H9 (cell line): ENCODE measurements around the gene MUC15. TPM values are rescaled to one million over a fixed set of nuclear protein-coding genes. Genes with fewer than 3 reads are reported as not detected.

Experiments used
- DNase-seq: peaks from one replicate; pipeline ENCODE4 v3.0.0-alpha.2; 2017
- H2AFZ ChIP-seq: one replicate; pipeline ENCODE4 v1.6.1; 2013; ENCODE audit warnings: mild to moderate bottlenecking, low read length, control low read depth, moderate library complexity
- H2AK5ac ChIP-seq: 2 replicates; pipeline ENCODE4 v1.6.1; 2013; ENCODE audit warnings: low read length, control low read depth, mixed read lengths; ENCODE audit not compliant: insufficient read length
- H2BK120ac ChIP-seq: one replicate; pipeline ENCODE4 v1.6.1; 2013; ENCODE audit warnings: low read depth, mild to moderate bottlenecking, low read length, control low read depth, inconsistent platforms; ENCODE audit not compliant: poor library complexity, severe bottlenecking
- H2BK12ac ChIP-seq: 2 replicates; pipeline ENCODE4 v1.6.1; 2013; ENCODE audit warnings: low read length, control low read depth, mixed read lengths, low read depth; ENCODE audit not compliant: insufficient read length
- H2BK15ac ChIP-seq: 2 replicates; pipeline ENCODE4 v1.6.1; 2013; ENCODE audit warnings: low read depth, low read length, control low read depth
- H2BK20ac ChIP-seq: one replicate; pipeline ENCODE4 v1.6.1; 2013; ENCODE audit warnings: low read depth, mild to moderate bottlenecking, low read length, control low read depth, inconsistent platforms; ENCODE audit not compliant: poor library complexity, severe bottlenecking
- H2BK5ac ChIP-seq: 2 replicates; pipeline ENCODE4 v1.6.1; 2013; ENCODE audit warnings: low read length, control low read depth, mixed read lengths; ENCODE audit not compliant: insufficient read length
- H3K14ac ChIP-seq: 2 replicates; pipeline ENCODE4 v1.6.1; 2013; ENCODE audit warnings: low read length, control low read depth; ENCODE audit not compliant: insufficient read depth
- H3K18ac ChIP-seq: 2 replicates; pipeline ENCODE4 v1.6.1; 2013; ENCODE audit warnings: low read depth, mild to moderate bottlenecking, mixed read lengths, low read length, control low read depth; ENCODE audit not compliant: insufficient read length
- H3K23ac ChIP-seq: 2 replicates; pipeline ENCODE4 v1.6.1; 2013; ENCODE audit warnings: low read length, control low read depth, mixed read lengths, low read depth; ENCODE audit not compliant: insufficient read length
- H3K23me2 ChIP-seq: 2 replicates; pipeline ENCODE4 v1.6.1; 2013; ENCODE audit warnings: low read depth, mild to moderate bottlenecking, mixed read lengths, low read length, control low read depth; ENCODE audit not compliant: insufficient read length, poor library complexity, severe bottlenecking
- H3K27ac ChIP-seq: 2 replicates; pipeline ENCODE4 v1.5.1; 2013; ENCODE audit warnings: low read length, control low read depth, mixed read lengths, low read depth; ENCODE audit not compliant: insufficient read length
- H3K27me3 ChIP-seq: 2 replicates; pipeline ENCODE4 v1.6.1; 2013; ENCODE audit warnings: low read length, control low read depth, inconsistent platforms; ENCODE audit not compliant: insufficient read depth
- H3K4ac ChIP-seq: 2 replicates; pipeline ENCODE4 v1.6.1; 2013; ENCODE audit warnings: low read depth, mild to moderate bottlenecking, control low read depth, inconsistent platforms, low read length, moderate library complexity
- H3K4me1 ChIP-seq: 2 replicates; pipeline ENCODE4 v1.6.1; 2013; ENCODE audit warnings: low read length, control low read depth, inconsistent platforms; ENCODE audit not compliant: insufficient read depth
- H3K4me2 ChIP-seq: 2 replicates; pipeline ENCODE4 v1.6.1; 2013; ENCODE audit warnings: low read length, control low read depth, mixed read lengths; ENCODE audit not compliant: insufficient read length, insufficient read depth
- H3K56ac ChIP-seq: 2 replicates; pipeline ENCODE4 v1.6.1; 2013; ENCODE audit warnings: low read depth, mild to moderate bottlenecking, mixed read lengths, low read length, control low read depth; ENCODE audit not compliant: insufficient read length
- H3K79me1 ChIP-seq: 2 replicates; pipeline ENCODE4 v1.6.1; 2013; ENCODE audit warnings: low read depth, mild to moderate bottlenecking, moderate library complexity, low read length, control low read depth, inconsistent platforms; ENCODE audit not compliant: insufficient read depth, poor library complexity, severe bottlenecking
- H3K79me2 ChIP-seq: 2 replicates; pipeline ENCODE4 v1.6.1; 2013; ENCODE audit warnings: low read length, control low read depth, inconsistent platforms; ENCODE audit not compliant: insufficient read depth
- H3K9ac ChIP-seq: 2 replicates; pipeline ENCODE4 v1.6.1; 2013; ENCODE audit warnings: low read length, control low read depth, mixed read lengths; ENCODE audit not compliant: insufficient read length; ENCODE audit errors: extremely low read depth
- H3K9me3 ChIP-seq: one replicate; pipeline ENCODE4 v1.6.1; 2013; ENCODE audit warnings: low read depth, low read length, inconsistent platforms; ENCODE audit not compliant: control insufficient read depth
- H3T11ph ChIP-seq: one replicate; pipeline ENCODE4 v1.6.1; 2013; ENCODE audit warnings: mild to moderate bottlenecking, low read length, control low read depth, inconsistent platforms
- H4K20me1 ChIP-seq: one replicate; pipeline ENCODE4 v1.6.1; 2013; ENCODE audit not compliant: control insufficient read depth, insufficient read length, insufficient read depth
- H4K5ac ChIP-seq: 2 replicates; pipeline ENCODE4 v1.6.1; 2013; ENCODE audit warnings: low read depth, mild to moderate bottlenecking, mixed read lengths, low read length, control low read depth; ENCODE audit not compliant: insufficient read length
- H4K8ac ChIP-seq: replicated peaks from 2 replicates; pipeline ENCODE4 v1.6.1; 2013; ENCODE audit warnings: low read length, control low read depth, mixed read lengths, low read depth; ENCODE audit not compliant: insufficient read length
- H4K91ac ChIP-seq: 2 replicates; pipeline ENCODE4 v1.6.1; 2013; ENCODE audit warnings: low read depth, mild to moderate bottlenecking, moderate library complexity, mixed read lengths, low read length, control low read depth; ENCODE audit not compliant: insufficient read length
- H3K27ac Mint-ChIP-seq, 3 experiments: 2 replicates in 2 of 3; 3 replicates in 1 of 3; pipeline ENCODE4 v1.8.0; 2020 to 2021; ENCODE audit warnings: mixed read lengths in 3 of 3, mild to moderate bottlenecking in 1 of 3, moderate library complexity in 1 of 3
- H3K27me3 Mint-ChIP-seq: 2 replicates; pipeline ENCODE4 v1.8.0; 2021; ENCODE audit warnings: low read depth, mild to moderate bottlenecking, moderate library complexity, mixed read lengths
- H3K36me3 Mint-ChIP-seq, 3 experiments: 2 replicates in 2 of 3; 3 replicates in 1 of 3; pipeline ENCODE4 v1.8.0; 2020 to 2021; ENCODE audit warnings: low read depth in 3 of 3, mixed read lengths in 3 of 3; ENCODE audit not compliant: insufficient read depth in 1 of 3
- H3K4me1 Mint-ChIP-seq, 2 experiments: 2 replicates each; pipeline ENCODE4 v1.8.0; 2020; ENCODE audit warnings: mixed read lengths in 2 of 2
- H3K4me3 Mint-ChIP-seq, 2 experiments: 2 replicates in 1 of 2; 3 replicates in 1 of 2; pipeline ENCODE4 v1.8.0; 2020 to 2021; ENCODE audit warnings: mild to moderate bottlenecking in 2 of 2, mixed read lengths in 2 of 2, moderate library complexity in 1 of 2
- H3K9me3 Mint-ChIP-seq, 2 experiments: 2 replicates in 1 of 2; 3 replicates in 1 of 2; pipeline ENCODE4 v1.8.0; 2020; ENCODE audit warnings: mild to moderate bottlenecking in 2 of 2, mixed read lengths in 2 of 2, moderate library complexity in 1 of 2
- CTCF ChIP-seq: fragments of 200-600 bp; sonication (generic); conservative IDR thresholded peaks from 3 replicates; pipeline ENCODE4 v1.8.0; 2021; ENCODE audit warnings: antibody characterized with exemption, mild to moderate bottlenecking
- total RNA-seq: library from RNA; stranded (reverse); gene quantifications from 2 replicates; pipeline ENCODE4 v1.2.1, GENCODE V29; 2021

MUC15 gene
- total RNA-seq, 1 experiment from 2014 or later, result not detected

DNA sequence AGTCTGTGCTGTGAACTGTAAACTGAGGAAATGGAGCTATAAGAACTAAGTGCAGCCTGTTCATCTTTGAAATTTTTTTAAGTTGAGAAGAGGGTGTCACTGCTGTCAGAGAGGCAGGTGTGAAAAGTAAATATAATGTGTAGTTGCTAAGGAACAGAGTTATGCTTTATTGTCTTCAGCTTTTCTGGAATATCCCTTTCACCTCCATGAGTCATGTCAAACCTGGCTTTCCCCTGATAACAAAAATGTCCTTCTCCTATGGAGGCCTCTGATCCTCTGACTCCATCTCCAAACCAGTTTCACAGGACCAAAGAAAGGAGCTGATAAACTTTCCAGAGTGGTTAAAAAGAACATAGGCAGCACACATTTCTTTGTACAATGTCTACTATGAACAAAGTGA lies 12.8 kb upstream of the MUC15 start:
- Histone ChIP-seq H3K23ac (no peak overlapping the region), H2BK12ac (no peak overlapping the region), H3K79me1 (no peaks in the 10 kb centered on the region), H3K23me2 (no peaks in the 10 kb centered on the region), H2AFZ (no peak overlapping the region), H3T11ph (no peak overlapping the region), H3K4ac (no peak overlapping the region), H3K14ac (no peak overlapping the region), H3K9ac (no peak overlapping the region), H2BK120ac (no peak overlapping the region), H3K4me2 (no peak overlapping the region), H4K8ac (no peak overlapping the region), H2BK5ac (no peak overlapping the region), H4K91ac (no peak overlapping the region), H3K56ac (no peak overlapping the region), H4K20me1 (no peaks in the 10 kb centered on the region), H3K27ac (no peak overlapping the region), H3K18ac (no peak overlapping the region), H2BK15ac (no peak overlapping the region), H4K5ac (no peak overlapping the region), H3K27me3 (no peaks in the 10 kb centered on the region), H3K9me3 (no peaks in the 10 kb centered on the region), H3K4me1 (no peaks in the 10 kb centered on the region), H3K79me2 (no peaks in the 10 kb centered on the region), H2AK5ac (no peak overlapping the region), H2BK20ac (no peak overlapping the region)
- Mint-ChIP-seq H3K4me1 (peaks cover 4 to 5% of the 10 kb centered on the region in 2 experiments; a peak in 3 of 4 replicates), H3K27ac (no peak overlapping the region), H3K4me3 (no peak overlapping the region), H3K27me3 (no peaks in the 10 kb centered on the region), H3K36me3 (no peaks in the 10 kb centered on the region), H3K9me3 (no peaks in the 10 kb centered on the region)
- no peak for DNase-seq
- TF ChIP-seq CTCF, result no peak
